SJSA1 (cell line): ENCODE measurements around the gene SACS. TPM values are rescaled to one million over a fixed set of nuclear protein-coding genes. Genes with fewer than 3 reads are reported as not detected.
A peak's percentile ranks its signal among the peaks of the same experiment; 100 is the strongest.
"Not testable (repeated sequence)": the region's sequence is repeated elsewhere in the genome, so short reads cannot be mapped to it uniquely, and the experiment has no call there.

Experiments used
- DNase-seq, 2 experiments: peaks; one replicate each; pipeline ENCODE4 v3.0.0-alpha.2; 2015 to 2020; ENCODE audit warnings: low spot score in 2 of 2, low read depth in 1 of 2
- H3K27ac ChIP-seq: fragments of 250-450 bp; sonication (Bioruptor Pico); 2 replicates; pipeline ENCODE4 v1.5.1; 2020; ENCODE audit warnings: mild to moderate bottlenecking, moderate library complexity
- H3K27me3 ChIP-seq: fragments of 250-450 bp; sonication (Bioruptor Pico); replicated peaks from 2 replicates; pipeline ENCODE4 v1.5.1; 2020; ENCODE audit warnings: mild to moderate bottlenecking, moderate library complexity
- H3K36me3 ChIP-seq: fragments of 250-450 bp; sonication (Bioruptor Pico); 2 replicates; pipeline ENCODE4 v1.5.1; 2020; ENCODE audit warnings: mild to moderate bottlenecking
- H3K4me1 ChIP-seq: fragments of 250-450 bp; sonication (Bioruptor Pico); replicated peaks from 2 replicates; pipeline ENCODE4 v1.6.1; 2021; ENCODE audit warnings: mild to moderate bottlenecking
- H3K4me3 ChIP-seq: fragments of 250-450 bp; sonication (Bioruptor Pico); 2 replicates; pipeline ENCODE4 v1.5.1; 2020; ENCODE audit warnings: mild to moderate bottlenecking
- H3K9me3 ChIP-seq: fragments of 250-450 bp; sonication (Bioruptor Pico); replicated peaks from 2 replicates; pipeline ENCODE4 v1.5.1; 2020; ENCODE audit warnings: mild to moderate bottlenecking
- total RNA-seq: library from RNA; depleted of rRNA; stranded (reverse); fragments of >200 nt; shearing (Covaris generic); gene quantifications from 2 replicates; pipeline ENCODE4 v1.2.3, GENCODE V29; 2014; rRNA removed

SACS gene
- total RNA-seq, 1 experiment from 2014 or later, result 24.2 TPM

GRCh38 chr13:23319883-23320224, 113.6 kb downstream of the SACS start:
- peaks cover 46% of the 10 kb centered on the region for H3K4me1 ChIP-seq
- peak overlapping the region; percentile 34 for H3K27ac ChIP-seq
- H3K27me3 ChIP-seq, result no peaks in the 10 kb centered on the region
- H3K4me3 ChIP-seq, result no peak overlapping the region
- no peak for DNase-seq
- H3K9me3 ChIP-seq, result no peaks in the 10 kb centered on the region
- H3K36me3 ChIP-seq, result no peaks in the 10 kb centered on the region

GRCh38 chr13:23314837-23315236, 118.7 kb downstream of the SACS start:
- H3K4me3 ChIP-seq, H3K36me3 ChIP-seq, H3K27me3 ChIP-seq, DNase-seq, H3K27ac ChIP-seq, H3K4me1 ChIP-seq, H3K9me3 ChIP-seq: not testable (repeated sequence)

- H3K4me1 ChIP-seq, result no peaks in the 10 kb centered on the region
- H3K4me3 ChIP-seq, result no peak overlapping the region
- no peaks in the 10 kb centered on the region for H3K9me3 ChIP-seq
- no peak for DNase-seq
- no peak overlapping the region for H3K27ac ChIP-seq
- no peaks in the 10 kb centered on the region for H3K27me3 ChIP-seq
- H3K36me3 ChIP-seq, result no peaks in the 10 kb centered on the region
Measured at GRCh38 chr13:23292586-23292985, 140.9 kb downstream of the SACS start.

- H3K9me3 ChIP-seq, result no peaks in the 10 kb centered on the region
- H3K27me3 ChIP-seq, result no peaks in the 10 kb centered on the region
- H3K27ac ChIP-seq, result no peak overlapping the region
- no peak for DNase-seq
- no peaks in the 10 kb centered on the region for H3K4me1 ChIP-seq
- no peak overlapping the region for H3K4me3 ChIP-seq
- no peaks in the 10 kb centered on the region for H3K36me3 ChIP-seq
Measured at GRCh38 chr13:23289917-23290357, 143.6 kb downstream of the SACS start.

GRCh38 chr13:23288995-23289394, 144.5 kb downstream of the SACS start:
- Histone ChIP-seq H3K27ac (no peak overlapping the region), H3K27me3 (no peaks in the 10 kb centered on the region), H3K9me3 (no peaks in the 10 kb centered on the region), H3K4me3 (no peak overlapping the region), H3K4me1 (no peaks in the 10 kb centered on the region), H3K36me3 (no peaks in the 10 kb centered on the region)
- DNase-seq, result no peak

GRCh38 chr13:23288564-23288963, 144.9 kb downstream of the SACS start:
- H3K4me3 ChIP-seq, result no peak overlapping the region
- DNase-seq, result no peak
- H3K4me1 ChIP-seq, result no peaks in the 10 kb centered on the region
- no peak overlapping the region for H3K27ac ChIP-seq
- H3K27me3 ChIP-seq, result no peaks in the 10 kb centered on the region
- no peaks in the 10 kb centered on the region for H3K9me3 ChIP-seq
- no peaks in the 10 kb centered on the region for H3K36me3 ChIP-seq

- no peak for DNase-seq
- H3K9me3 ChIP-seq, result no peaks in the 10 kb centered on the region
- H3K27ac ChIP-seq, result no peak overlapping the region
- no peaks in the 10 kb centered on the region for H3K27me3 ChIP-seq
- no peak overlapping the region for H3K4me3 ChIP-seq
- no peaks in the 10 kb centered on the region for H3K36me3 ChIP-seq
- no peaks in the 10 kb centered on the region for H3K4me1 ChIP-seq
Measured at GRCh38 chr13:23279321-23279720, 154.2 kb downstream of the SACS start.

Other genes starting within 250 kb of the SACS start
- 0.03 TPM in 1 of 2 replicates, not detected in the other for gene TNFRSF19, start 136.7 kb upstream of the SACS start, total RNA-seq